Measurements from ENCODE around the gene CHDH. TPM values are rescaled to one million over a fixed set of nuclear protein-coding genes. Genes with fewer than 3 reads are reported as not detected.

The CHDH gene
- total RNA-seq, 1 donor from 2014 or later, result 17.7 TPM

GRCh38 chr3:53820756-53821580 lies 25.3 kb downstream of the CHDH start:
- peaks cover 12% of the 10 kb centered on the region for H3K4me1 Mint-ChIP-seq (ENCODE audit: low read depth)
- H3K27me3 Mint-ChIP-seq, result no peaks in the 10 kb centered on the region
- no peaks in the 10 kb centered on the region for H3K9me3 Mint-ChIP-seq (ENCODE audit: low read depth)
- no peak overlapping the region for H3K4me3 Mint-ChIP-seq (ENCODE audit: low read depth)
- H3K27ac Mint-ChIP-seq, result no peak overlapping the region
- TF ChIP-seq, protein P1, sequence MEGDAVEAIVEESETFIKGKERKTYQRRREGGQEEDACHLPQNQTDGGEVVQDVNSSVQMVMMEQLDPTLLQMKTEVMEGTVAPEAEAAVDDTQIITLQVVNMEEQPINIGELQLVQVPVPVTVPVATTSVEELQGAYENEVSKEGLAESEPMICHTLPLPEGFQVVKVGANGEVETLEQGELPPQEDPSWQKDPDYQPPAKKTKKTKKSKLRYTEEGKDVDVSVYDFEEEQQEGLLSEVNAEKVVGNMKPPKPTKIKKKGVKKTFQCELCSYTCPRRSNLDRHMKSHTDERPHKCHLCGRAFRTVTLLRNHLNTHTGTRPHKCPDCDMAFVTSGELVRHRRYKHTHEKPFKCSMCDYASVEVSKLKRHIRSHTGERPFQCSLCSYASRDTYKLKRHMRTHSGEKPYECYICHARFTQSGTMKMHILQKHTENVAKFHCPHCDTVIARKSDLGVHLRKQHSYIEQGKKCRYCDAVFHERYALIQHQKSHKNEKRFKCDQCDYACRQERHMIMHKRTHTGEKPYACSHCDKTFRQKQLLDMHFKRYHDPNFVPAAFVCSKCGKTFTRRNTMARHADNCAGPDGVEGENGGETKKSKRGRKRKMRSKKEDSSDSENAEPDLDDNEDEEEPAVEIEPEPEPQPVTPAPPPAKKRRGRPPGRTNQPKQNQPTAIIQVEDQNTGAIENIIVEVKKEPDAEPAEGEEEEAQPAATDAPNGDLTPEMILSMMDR (IDR thresholded peaks at IDR 0.05; ENCODE audit: unreplicated experiment), result no peak
- peaks cover 5% of the 10 kb centered on the region for H3K36me3 Mint-ChIP-seq (ENCODE audit: insufficient read depth)
- no peak for DNase-seq (ENCODE audit: low spot score, unreplicated experiment)

GRCh38 chr3:53820084-53820483 lies 26.1 kb downstream of the CHDH start:
- peaks cover 8% of the 10 kb centered on the region for H3K4me1 Mint-ChIP-seq (ENCODE audit: low read depth)
- no peaks in the 10 kb centered on the region for H3K27me3 Mint-ChIP-seq
- H3K27ac Mint-ChIP-seq, result no peak overlapping the region
- TF ChIP-seq, protein P1 (IDR thresholded peaks at IDR 0.05; ENCODE audit: unreplicated experiment), result no peak
- peaks cover 6% of the 10 kb centered on the region for H3K36me3 Mint-ChIP-seq (ENCODE audit: insufficient read depth)
- no peaks in the 10 kb centered on the region for H3K9me3 Mint-ChIP-seq (ENCODE audit: low read depth)
- DNase-seq (ENCODE audit: low spot score, unreplicated experiment), result no peak
- no peak overlapping the region for H3K4me3 Mint-ChIP-seq (ENCODE audit: low read depth)

GRCh38 chr3:53819163-53819868 lies 26.9 kb downstream of the CHDH start:
- TF ChIP-seq, protein P1 (IDR thresholded peaks at IDR 0.05; ENCODE audit: unreplicated experiment), result no peak
- H3K27me3 Mint-ChIP-seq, result no peaks in the 10 kb centered on the region
- peaks cover 6% of the 10 kb centered on the region for H3K36me3 Mint-ChIP-seq (ENCODE audit: insufficient read depth)
- DNase-seq (ENCODE audit: low spot score, unreplicated experiment), result no peak
- H3K4me1 Mint-ChIP-seq (ENCODE audit: low read depth), result peaks cover under 1% of the 10 kb centered on the region
- no peaks in the 10 kb centered on the region for H3K9me3 Mint-ChIP-seq (ENCODE audit: low read depth)
- H3K4me3 Mint-ChIP-seq (ENCODE audit: low read depth), result no peak overlapping the region
- H3K27ac Mint-ChIP-seq, result no peak overlapping the region

- no peaks in the 10 kb centered on the region for H3K4me1 Mint-ChIP-seq (ENCODE audit: low read depth)
- H3K27ac Mint-ChIP-seq, result no peak overlapping the region
- no peak overlapping the region for H3K4me3 Mint-ChIP-seq (ENCODE audit: low read depth)
- H3K9me3 Mint-ChIP-seq (ENCODE audit: low read depth), result no peaks in the 10 kb centered on the region
- H3K27me3 Mint-ChIP-seq, result no peaks in the 10 kb centered on the region
- no peak for DNase-seq (ENCODE audit: low spot score, unreplicated experiment)
- TF ChIP-seq, protein P1 (IDR thresholded peaks at IDR 0.05; ENCODE audit: unreplicated experiment), result no peak
- H3K36me3 Mint-ChIP-seq (ENCODE audit: insufficient read depth), result peaks cover 4% of the 10 kb centered on the region
These were observed 27.7 kb downstream of the CHDH start for GRCh38 chr3:53818221-53819162.

DNA sequence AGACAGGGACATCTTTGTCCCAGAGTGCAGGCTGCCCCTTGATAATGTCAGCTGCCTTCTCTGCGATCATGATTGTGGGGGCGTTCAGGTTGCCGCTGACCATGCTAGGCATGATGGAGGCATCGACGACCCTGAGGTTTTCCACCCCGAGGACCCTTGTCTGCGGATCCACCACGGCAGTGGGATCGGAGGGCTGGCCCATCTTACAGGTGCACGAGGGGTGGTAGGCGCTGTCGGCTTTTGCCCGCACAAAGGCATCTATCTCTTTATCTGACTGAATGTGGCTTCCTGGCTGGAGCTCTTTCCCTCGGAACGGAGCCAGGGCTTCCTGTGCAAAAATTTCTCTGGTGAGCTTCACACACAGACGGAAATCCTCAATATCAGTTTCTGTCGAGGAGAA lies 28.4 kb downstream of the CHDH start:
- Mint-ChIP-seq H3K4me3 (ENCODE audit: low read depth) (no peak overlapping the region), H3K36me3 (ENCODE audit: insufficient read depth) (peaks cover 4% of the 10 kb centered on the region), H3K4me1 (ENCODE audit: low read depth) (no peaks in the 10 kb centered on the region), H3K27me3 (no peaks in the 10 kb centered on the region), H3K9me3 (ENCODE audit: low read depth) (no peaks in the 10 kb centered on the region), H3K27ac (no peak overlapping the region)
- TF ChIP-seq, protein P1 (IDR thresholded peaks at IDR 0.05; ENCODE audit: unreplicated experiment), result no peak
- DNase-seq (ENCODE audit: low spot score, unreplicated experiment), result no peak

All from progenitor cell of endocrine pancreas (in vitro differentiated cells).